NCI-H2227 (cell line): ENCODE measurements around the gene CCDC141.
A peak's percentile ranks its signal among the peaks of the same experiment; 100 is the strongest.

ENCODE experiments used
- DNase-seq: peaks from one replicate; lab custom pipeline; 2025; ENCODE audit not compliant: unreplicated experiment; lab: John Stamatoyannopoulos, UW

CCDC141 gene

DNA sequence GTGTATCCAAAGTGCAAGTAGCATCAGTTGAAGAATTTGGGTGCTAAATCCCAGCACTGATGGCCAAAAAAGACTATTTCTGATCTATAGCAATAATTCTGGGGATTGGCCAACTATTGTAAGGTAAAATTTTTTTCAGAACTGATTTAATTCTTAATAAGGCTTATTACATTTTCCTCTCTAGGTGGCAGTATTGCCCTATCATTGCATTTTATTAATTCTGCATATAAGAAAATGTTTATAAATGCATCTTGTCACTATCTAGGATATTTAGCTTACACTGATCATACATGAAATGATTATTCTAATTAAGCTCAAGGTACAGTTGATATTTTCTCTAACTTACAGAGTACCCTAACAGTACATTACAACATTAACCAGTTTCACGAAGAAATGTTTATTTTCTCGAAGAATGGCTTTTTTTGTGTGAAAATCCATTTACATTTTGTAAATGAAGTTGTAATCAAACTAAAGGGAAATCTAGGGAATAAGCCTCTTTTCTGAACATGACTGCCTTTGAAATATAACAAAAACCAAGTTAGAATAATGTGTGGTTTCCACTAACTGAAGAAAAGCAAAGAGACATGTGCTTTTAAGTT lies 253.8 kb downstream of the CCDC141 start:
- peak; percentile 71 for DNase-seq

DNA sequence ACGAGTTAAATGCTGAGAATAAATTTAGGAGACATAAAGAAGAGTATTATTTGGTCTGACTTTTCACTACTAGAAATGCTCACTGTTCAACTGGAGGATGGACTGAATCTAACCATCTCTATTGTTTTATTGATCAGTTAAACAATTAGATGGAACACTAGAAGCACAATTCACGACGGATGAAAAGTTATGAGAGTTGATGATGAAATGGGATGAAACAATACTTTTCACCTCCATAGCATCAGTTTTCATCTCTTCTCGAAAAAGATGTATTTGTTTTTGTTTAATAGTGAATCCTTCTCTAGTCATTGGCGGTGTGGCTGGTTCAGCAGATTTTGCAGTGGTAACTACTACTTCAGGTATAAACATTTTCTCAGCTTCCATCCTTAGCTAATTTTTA lies 262.0 kb downstream of the CCDC141 start:
- no peak for DNase-seq

DNA sequence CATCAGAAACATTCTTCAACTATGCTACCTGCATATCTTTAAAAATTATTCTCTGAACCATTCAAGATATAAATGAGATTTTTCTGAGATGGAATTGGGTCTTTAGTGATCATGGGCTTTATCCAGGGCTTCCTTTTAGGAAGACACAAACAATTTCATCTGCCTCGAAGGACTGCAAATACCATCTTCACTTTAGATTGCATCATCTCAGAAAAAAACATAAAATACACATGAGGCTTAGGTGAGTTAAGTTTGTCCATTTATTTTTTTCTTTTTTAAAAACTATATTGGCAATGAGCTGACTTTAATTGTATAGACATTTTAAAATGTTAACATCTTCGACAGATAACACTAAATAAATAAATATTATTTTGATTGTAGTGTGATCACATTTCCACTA lies 262.8 kb downstream of the CCDC141 start:
- DNase-seq: no peak

DNA sequence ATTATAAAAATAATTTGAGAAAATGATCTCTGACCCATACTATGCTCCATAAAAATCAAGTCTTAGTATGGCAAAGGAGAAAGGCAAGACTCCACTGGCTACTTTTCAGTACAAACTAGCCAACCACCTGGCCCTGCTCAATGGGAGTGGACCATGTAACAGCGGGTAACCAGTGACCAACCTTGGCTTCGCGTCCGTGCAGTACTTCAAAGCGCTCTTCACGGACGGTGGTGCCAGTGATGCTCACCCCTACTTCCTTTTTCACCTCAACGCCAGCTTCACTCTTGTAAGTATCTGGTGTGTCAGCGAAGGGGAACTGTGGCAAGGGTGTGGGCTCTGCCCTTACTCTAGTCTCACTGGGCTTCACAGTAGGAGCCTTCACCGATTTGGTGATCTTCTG lies 266.0 kb downstream of the CCDC141 start:
- DNase-seq: no peak

DNA sequence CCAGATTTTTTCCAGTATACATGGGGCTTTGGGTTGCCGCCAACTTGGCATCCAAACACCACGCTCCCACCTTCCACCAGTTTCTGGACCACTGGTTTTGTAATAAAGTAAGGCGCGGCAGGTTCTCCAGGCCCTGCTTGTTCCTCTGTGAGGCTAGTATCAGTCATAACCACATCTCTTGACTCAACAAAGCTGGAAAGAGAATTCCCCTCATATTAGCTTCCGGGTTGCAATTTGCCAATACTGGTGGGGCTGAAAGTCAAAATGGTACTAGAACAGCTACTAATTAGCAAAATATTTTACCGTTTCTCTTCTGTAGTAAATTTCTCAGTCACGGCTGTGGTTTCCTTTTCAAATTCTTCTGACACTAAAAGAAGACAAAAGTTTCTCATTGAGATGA lies 267.7 kb downstream of the CCDC141 start:
- DNase-seq: no peak
